IPS DF 6.9 (cell line): ENCODE data around the gene SPOCK1.

Experiments
- DNase-seq: peaks from one replicate; pipeline ENCODE4 v3.0.0-alpha.2; 2013; ENCODE audit warnings: low read depth, low spot score
- H3K27ac ChIP-seq: one replicate; pipeline ENCODE4 v1.5.1; 2013; ENCODE audit warnings: low read length, control low read depth
- H3K27me3 ChIP-seq: 2 replicates; pipeline ENCODE4 v1.6.1; 2013; ENCODE audit warnings: mild to moderate bottlenecking, low read length; ENCODE audit not compliant: control insufficient read depth, insufficient read depth
- H3K36me3 ChIP-seq: 2 replicates; pipeline ENCODE4 v1.6.1; 2013; ENCODE audit warnings: low read length; ENCODE audit not compliant: control insufficient read depth, insufficient read depth
- H3K4me1 ChIP-seq: 2 replicates; pipeline ENCODE4 v1.6.1; 2013; ENCODE audit warnings: low read length; ENCODE audit not compliant: control insufficient read depth, insufficient read depth
- H3K4me3 ChIP-seq: 2 replicates; pipeline ENCODE4 v1.5.1; 2013; ENCODE audit warnings: mild to moderate bottlenecking, low read length
- H3K9me3 ChIP-seq: 2 replicates; pipeline ENCODE4 v1.6.1; 2013; ENCODE audit warnings: low read length, inconsistent platforms; ENCODE audit not compliant: control insufficient read depth, insufficient read depth
- WGBS: extraction: QIAGEN DNeasy Blood & Tissue Kit; methylation state at CpG from one replicate; pipeline ENCODE4 v1.1.7; 2013; ENCODE audit warnings: mixed read lengths, missing lambda C conversion rate; ENCODE audit not compliant: insufficient read length, insufficient coverage; 5-methylcytosine and 5-hydroxymethylcytosine counted together

Gene SPOCK1

DNA sequence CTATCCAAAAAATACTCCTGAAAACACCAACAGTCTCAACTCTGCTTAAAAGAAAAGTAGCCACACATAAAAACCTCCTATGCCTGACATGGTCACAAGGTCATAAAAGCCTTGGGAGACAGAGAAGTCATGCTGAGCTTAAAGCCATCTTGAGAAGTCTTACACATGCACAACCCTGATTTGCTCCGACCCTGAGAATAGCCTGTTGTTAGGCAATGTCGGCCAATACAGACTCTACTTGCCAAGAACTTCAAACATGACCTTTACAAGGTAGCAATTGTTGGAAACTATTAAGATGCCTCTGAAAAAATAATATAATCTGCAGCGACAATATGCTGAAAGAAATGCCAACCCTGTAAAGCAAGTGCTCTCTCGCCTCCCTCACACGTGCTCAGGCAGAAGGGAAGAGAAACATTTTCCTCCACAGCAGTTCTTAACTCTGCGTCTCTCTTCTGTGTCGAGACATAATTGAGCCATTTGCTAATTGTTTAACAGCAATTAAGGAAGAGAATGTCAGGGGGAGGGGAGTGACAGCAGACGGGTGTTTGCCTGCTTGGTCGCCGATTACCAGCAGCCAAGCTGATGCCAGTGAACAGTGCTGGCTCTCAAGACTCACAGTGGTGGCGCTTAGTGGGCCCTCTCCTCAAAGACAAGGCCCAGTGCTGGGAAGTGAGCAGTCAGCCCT lies 393.6 kb downstream of the SPOCK1 start:
- Histone ChIP-seq H3K36me3 (no peaks in the 10 kb centered on the region), H3K9me3 (no peaks in the 10 kb centered on the region), H3K27me3 (no peaks in the 10 kb centered on the region), H3K4me3 (no peak overlapping the region), H3K27ac (no peak overlapping the region), H3K4me1 (no peaks in the 10 kb centered on the region)
- WGBS: no CpG with 5 or more reads among the region's 11 CpGs
- DNase-seq: no peak

DNA sequence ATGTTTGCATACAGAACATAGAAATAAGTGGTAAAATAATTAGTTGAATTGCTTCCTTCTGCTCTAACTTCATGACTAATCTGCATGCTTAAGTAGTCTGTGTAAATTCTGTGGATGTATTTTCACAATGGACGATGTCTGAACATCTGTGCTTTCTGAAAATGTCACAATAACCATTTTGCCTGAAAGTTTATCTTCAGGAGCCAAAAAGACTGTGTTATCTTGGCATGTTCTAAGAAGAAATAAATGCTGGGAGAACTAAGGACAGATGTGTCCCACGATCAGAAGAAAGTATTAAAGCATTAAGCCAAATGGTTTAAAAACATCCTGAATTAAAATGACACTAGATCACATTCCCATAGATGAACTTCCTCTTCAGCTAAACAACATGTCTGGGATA lies 397.6 kb downstream of the SPOCK1 start:
- no peak for DNase-seq
- Histone ChIP-seq H3K27me3 (no peaks in the 10 kb centered on the region), H3K36me3 (no peaks in the 10 kb centered on the region), H3K4me3 (no peak overlapping the region), H3K27ac (no peak overlapping the region), H3K9me3 (no peaks in the 10 kb centered on the region), H3K4me1 (no peaks in the 10 kb centered on the region)
- WGBS: no CpG with 5 or more reads among the region's 2 CpGs

DNA sequence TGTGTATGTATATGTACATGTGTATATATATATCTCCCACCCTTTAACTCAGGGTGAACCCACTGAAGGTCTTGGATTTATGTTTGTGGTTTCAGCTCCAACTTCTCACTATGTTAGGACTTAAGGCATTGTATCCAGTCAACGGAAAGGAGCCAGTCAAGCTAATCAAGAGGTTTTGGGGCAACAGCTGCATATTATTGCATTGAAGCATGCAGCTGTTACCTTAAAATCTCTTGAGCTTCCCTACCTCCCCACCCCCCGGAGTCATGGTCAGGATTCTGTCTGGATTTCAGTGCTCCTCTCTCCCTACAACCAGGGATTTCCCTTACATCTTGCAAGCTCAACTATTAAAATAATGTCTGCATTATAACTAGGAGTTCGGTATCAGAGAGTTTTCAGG lies 399.5 kb downstream of the SPOCK1 start:
- no peak for DNase-seq
- no peaks in the 10 kb centered on the region for H3K36me3 ChIP-seq
- no peak overlapping the region for H3K27ac ChIP-seq
- WGBS: no CpG with 5 or more reads among the region's 3 CpGs
- H3K4me1 ChIP-seq: no peaks in the 10 kb centered on the region
- H3K9me3 ChIP-seq: no peaks in the 10 kb centered on the region
- H3K27me3 ChIP-seq: no peaks in the 10 kb centered on the region
- no peak overlapping the region for H3K4me3 ChIP-seq

DNA sequence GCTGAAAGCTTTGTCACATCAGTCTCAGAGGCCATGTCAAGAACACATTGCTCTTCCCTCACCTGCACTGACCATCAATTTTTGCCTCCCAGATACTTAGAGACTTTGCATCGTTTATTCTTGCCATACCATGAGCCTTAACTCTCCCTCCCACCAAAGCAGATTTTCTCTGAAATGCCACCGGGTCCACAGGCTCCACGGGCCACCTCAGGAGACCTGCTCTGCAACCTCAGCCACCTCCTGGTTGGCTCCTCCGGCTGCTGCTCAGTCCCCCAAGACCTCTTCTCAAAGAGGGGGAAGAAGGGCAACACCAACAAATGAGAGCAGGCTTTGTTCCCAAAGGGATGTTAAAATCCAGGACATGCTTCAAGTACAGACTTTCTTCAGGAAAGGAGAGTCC lies 400.5 kb downstream of the SPOCK1 start:
- Histone ChIP-seq H3K4me3 (no peak overlapping the region), H3K4me1 (no peaks in the 10 kb centered on the region), H3K27ac (no peak overlapping the region), H3K27me3 (no peaks in the 10 kb centered on the region), H3K36me3 (no peaks in the 10 kb centered on the region), H3K9me3 (no peaks in the 10 kb centered on the region)
- WGBS: no CpG with 5 or more reads among the region's 4 CpGs
- DNase-seq: no peak

DNA sequence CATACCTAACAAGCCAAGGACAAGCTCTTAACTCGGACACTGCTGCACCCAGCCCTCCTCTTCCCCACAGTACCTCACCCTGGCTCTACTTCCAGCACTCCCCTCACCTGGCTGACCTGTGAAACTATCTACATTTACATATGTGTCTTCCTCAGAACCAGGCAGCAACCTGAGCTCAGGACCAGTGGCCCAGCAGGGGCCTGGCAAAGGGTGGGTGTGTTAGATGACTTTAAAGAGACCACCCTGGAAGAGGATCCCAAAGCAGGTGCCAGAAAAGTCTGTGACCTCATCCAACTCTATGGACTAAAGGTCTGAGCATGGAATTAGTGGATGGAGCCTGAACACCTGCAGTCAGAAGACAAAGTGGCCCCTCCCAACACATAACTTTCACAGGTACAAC lies 400.9 kb downstream of the SPOCK1 start:
- no CpG with 5 or more reads among the region's 1 CpG for WGBS
- Histone ChIP-seq H3K36me3 (no peaks in the 10 kb centered on the region), H3K4me1 (no peaks in the 10 kb centered on the region), H3K4me3 (no peak overlapping the region), H3K27me3 (no peaks in the 10 kb centered on the region), H3K9me3 (no peaks in the 10 kb centered on the region), H3K27ac (no peak overlapping the region)
- DNase-seq: no peak

DNA sequence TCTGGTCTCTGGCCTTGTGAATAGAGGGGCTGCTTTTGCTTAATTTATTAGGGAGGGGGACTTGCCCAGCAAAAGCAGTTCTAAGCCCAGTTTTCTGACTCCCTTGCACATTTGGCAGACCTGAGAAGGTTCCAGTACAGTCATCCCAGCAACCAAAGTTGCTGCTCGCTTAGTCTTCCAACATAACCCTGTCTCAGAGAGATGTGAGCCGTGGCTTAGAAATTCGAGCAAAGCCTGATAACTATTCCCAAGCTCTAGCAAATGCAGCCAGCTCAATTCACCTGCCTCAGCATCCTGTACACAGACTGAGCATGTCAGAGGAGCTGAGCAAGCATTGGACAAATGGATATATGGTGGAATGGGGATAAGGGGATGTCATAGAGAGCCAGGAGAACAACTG lies 401.9 kb downstream of the SPOCK1 start:
- H3K27me3 ChIP-seq: no peaks in the 10 kb centered on the region
- no peak overlapping the region for H3K4me3 ChIP-seq
- no CpG with 5 or more reads among the region's 3 CpGs for WGBS
- H3K36me3 ChIP-seq: no peaks in the 10 kb centered on the region
- H3K4me1 ChIP-seq: no peaks in the 10 kb centered on the region
- H3K9me3 ChIP-seq: no peaks in the 10 kb centered on the region
- DNase-seq: no peak
- H3K27ac ChIP-seq: no peak overlapping the region

DNA sequence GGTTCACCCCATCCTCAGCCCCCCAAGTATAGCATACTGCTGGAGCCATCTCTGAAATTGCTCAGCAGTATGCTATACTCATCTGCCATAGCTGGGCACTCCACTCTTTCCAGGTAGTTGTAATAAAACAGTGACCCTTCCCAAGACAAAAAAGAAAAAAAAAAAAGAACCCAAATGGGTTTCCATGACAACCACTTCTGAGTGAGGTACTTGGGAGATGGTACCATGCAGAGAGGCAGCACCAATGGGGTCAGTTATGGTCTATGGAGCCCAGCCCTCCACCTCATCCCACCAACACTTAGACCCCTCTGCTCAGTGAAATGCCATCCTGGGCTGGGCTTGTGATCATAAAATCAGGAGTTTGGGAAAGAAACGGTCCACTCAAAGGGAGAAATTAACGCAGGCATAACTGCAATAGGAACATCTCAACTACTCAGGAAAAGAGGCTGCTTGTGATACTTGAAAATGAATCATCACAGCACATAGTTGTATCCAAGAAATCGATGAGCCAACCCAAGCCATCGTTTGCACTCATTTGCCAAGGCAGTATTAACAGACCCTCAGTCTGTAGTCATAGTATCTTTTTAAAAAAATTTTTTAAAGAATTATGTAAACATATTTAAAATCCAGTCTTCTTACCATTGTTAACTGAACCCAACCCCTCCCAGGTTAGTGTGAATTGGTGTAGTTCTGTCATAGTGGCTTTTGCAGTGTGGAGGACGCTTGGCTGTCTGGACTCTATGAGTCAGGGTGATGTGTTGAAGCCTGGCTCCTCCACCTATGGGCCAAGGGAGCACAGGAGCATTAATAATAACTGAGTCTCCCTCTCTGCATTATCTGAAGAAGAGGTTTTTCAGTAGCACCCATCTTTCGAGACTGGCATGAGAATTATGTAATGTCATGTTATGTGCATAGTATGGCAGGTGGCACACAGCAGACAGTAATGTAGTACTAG lies 402.7 kb downstream of the SPOCK1 start:
- H3K4me3 ChIP-seq: no peak overlapping the region
- H3K9me3 ChIP-seq: no peaks in the 10 kb centered on the region
- no peak overlapping the region for H3K27ac ChIP-seq
- no peaks in the 10 kb centered on the region for H3K27me3 ChIP-seq
- no CpG with 5 or more reads among the region's 6 CpGs for WGBS
- no peaks in the 10 kb centered on the region for H3K36me3 ChIP-seq
- H3K4me1 ChIP-seq: no peaks in the 10 kb centered on the region
- DNase-seq: no peak

DNA sequence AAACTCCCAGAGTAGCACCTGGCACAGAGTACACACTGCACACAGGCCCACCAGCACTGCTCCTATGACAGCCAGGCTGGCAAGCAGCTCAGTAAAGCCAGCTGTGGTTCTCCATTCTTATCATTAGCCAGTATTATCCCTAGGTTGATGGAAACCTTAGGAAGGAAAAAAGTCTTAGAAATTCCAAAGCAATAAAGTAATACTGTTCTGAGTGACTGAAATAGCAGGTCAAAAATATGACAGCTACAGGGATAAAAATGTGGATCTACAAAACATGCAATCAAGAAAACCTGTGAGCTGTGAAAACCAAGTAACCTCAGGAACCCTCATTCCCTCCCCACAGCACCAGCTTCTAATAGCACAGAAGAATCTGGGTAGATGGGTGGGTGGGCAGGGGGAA lies 403.5 kb downstream of the SPOCK1 start:
- DNase-seq: no peak
- H3K9me3 ChIP-seq: no peaks in the 10 kb centered on the region
- no peaks in the 10 kb centered on the region for H3K27me3 ChIP-seq
- no peak overlapping the region for H3K27ac ChIP-seq
- H3K4me1 ChIP-seq: peaks cover 3% of the 10 kb centered on the region; the same call in 1 of the 2 replicates
- H3K36me3 ChIP-seq: no peaks in the 10 kb centered on the region
- no peak overlapping the region for H3K4me3 ChIP-seq

DNA sequence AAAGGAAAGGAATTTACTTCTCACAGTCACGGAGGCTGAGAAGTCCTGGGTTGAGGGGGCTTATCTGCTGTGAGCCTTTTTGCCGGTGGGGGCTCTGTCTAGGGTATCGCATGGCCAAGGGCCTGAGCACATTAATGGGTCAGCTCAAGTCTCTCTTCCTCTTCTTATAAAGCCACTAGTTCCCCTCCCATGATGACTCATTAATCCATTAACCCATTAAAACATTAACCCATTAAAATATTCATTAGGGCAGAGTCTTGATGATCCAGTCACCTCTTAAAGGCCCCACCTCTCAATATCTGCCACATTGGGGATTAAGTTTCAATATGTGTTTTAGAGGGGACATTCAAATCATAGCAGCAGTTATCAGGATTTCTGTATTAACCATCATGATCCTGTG lies 406.3 kb downstream of the SPOCK1 start:
- no peak overlapping the region for H3K4me3 ChIP-seq
- no CpG with 5 or more reads among the region's 3 CpGs for WGBS
- no peak for DNase-seq
- H3K27ac ChIP-seq: no peak overlapping the region
- H3K4me1 ChIP-seq: peaks cover 6% of the 10 kb centered on the region
- H3K9me3 ChIP-seq: no peaks in the 10 kb centered on the region
- H3K27me3 ChIP-seq: no peaks in the 10 kb centered on the region
- H3K36me3 ChIP-seq: no peaks in the 10 kb centered on the region

DNA sequence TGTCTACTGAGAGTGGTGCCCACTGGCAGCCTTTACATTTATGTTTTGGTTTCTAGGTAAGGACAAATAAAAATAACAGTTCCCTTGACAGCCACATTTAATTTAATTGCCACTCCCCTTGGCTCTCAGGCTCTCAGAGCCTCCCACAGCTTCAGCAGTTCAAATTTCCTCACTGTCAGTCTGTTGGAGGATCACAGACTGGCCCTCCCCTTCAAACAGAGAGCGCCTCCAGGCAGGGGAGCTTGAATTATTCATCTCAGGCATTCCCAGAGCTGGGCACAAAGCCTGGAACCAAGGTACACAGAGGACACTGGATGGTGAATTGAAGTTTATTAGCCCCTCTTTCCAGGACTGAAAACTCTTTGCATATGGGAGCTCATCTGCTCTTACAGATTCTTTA lies 407.7 kb downstream of the SPOCK1 start:
- Histone ChIP-seq H3K9me3 (no peaks in the 10 kb centered on the region), H3K27ac (no peak overlapping the region), H3K36me3 (no peaks in the 10 kb centered on the region), H3K4me1 (peaks cover 6% of the 10 kb centered on the region), H3K27me3 (no peaks in the 10 kb centered on the region), H3K4me3 (no peak overlapping the region)
- no peak for DNase-seq
- no CpG with 5 or more reads among the region's 1 CpG for WGBS
